ENCODE measurements around the gene USP31.

Gene USP31, protein sequence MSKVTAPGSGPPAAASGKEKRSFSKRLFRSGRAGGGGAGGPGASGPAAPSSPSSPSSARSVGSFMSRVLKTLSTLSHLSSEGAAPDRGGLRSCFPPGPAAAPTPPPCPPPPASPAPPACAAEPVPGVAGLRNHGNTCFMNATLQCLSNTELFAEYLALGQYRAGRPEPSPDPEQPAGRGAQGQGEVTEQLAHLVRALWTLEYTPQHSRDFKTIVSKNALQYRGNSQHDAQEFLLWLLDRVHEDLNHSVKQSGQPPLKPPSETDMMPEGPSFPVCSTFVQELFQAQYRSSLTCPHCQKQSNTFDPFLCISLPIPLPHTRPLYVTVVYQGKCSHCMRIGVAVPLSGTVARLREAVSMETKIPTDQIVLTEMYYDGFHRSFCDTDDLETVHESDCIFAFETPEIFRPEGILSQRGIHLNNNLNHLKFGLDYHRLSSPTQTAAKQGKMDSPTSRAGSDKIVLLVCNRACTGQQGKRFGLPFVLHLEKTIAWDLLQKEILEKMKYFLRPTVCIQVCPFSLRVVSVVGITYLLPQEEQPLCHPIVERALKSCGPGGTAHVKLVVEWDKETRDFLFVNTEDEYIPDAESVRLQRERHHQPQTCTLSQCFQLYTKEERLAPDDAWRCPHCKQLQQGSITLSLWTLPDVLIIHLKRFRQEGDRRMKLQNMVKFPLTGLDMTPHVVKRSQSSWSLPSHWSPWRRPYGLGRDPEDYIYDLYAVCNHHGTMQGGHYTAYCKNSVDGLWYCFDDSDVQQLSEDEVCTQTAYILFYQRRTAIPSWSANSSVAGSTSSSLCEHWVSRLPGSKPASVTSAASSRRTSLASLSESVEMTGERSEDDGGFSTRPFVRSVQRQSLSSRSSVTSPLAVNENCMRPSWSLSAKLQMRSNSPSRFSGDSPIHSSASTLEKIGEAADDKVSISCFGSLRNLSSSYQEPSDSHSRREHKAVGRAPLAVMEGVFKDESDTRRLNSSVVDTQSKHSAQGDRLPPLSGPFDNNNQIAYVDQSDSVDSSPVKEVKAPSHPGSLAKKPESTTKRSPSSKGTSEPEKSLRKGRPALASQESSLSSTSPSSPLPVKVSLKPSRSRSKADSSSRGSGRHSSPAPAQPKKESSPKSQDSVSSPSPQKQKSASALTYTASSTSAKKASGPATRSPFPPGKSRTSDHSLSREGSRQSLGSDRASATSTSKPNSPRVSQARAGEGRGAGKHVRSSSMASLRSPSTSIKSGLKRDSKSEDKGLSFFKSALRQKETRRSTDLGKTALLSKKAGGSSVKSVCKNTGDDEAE (N-terminal part only)

DNA sequence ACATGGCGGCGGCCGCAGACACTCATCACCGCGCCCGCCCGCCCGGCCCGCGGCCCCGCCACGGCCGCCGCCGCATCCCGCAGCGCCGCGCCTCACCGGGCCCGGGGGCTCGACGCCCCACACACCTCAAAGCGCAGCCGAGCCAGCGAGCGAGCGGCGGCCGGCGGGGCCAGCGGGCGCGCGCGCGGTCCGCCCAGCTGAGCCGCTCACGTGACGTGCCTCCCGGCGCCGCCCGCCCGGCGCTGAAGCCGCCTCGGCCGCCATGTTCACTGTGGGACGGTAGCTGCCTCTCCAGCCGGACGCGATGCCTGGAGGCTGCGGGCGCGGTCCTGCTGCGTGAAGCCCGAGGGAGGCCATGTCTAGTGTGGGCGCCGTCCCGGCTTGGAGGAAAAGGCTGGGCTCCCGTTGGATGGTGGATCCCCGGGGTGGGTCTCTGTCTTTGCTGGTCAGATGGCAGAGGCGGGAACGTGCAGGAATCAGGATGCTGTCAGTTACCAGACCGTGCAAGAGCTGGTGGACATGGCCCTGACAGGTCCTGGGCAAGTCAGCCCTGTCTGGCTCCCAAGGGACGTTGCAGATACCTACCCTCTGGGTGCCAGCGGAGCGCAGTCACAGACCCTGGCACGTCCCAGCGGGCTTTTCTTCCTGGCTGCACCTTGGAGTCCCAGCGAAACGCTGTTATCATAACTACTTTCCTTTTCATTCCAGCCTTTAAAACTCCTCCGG is at the start of gene USP31:
TSS of gene USP31 (minus strand) at position 186 of the 726 bp plus-strand sequence. CDS start at position 4, 182 bp downstream.
- DNase-seq (ENCODE audit: low read depth), result peak; percentile 80

DNA sequence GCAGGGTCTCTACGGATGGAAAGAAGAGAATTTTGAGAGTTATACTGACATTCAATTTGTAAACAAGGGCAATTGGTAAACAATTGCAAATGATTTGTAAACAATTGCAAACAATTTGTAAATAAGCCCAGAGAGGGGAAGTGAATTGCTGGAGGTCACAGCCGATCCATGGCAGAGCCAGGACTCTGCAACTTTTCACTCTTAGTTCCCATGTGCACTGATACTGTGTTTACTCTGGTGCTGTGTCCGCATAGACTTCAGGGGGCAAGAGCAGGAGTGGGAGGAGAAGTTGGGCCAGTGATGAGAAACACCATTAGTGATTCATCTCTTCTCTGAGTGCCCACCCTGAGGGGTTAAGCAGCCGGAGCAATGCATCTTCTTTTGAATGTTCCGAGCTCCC is 47.3 kb upstream of the USP31 start:
- DNase-seq (ENCODE audit: low read depth), result no peak

GRCh38 chr16:23195366-23195978 is 46.2 kb upstream of the USP31 start:
- DNase-seq (ENCODE audit: low read depth), result no peak

- DNase-seq (ENCODE audit: low read depth), result no peak
Observed at GRCh38 chr16:23194497-23195221, 45.4 kb upstream of the USP31 start.

DNA sequence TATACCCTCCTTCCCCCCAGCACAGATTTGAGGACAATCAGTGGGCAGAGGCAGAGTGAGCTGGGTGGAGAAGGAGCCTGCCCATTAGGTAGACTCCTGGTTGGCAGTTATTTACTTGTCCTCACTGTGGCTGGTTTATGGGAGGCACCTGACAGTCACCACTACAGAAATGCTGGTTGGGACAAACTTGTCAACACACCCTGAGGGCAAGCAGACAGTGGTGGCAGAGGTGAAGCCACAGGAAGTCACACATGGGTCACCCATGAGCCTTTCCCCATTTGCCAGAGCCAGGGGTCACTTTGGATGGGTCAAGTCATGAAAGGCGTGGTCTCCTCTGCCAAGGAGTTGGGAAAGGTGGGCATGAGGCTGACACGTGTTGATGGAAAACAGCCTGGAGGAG is 39.7 kb upstream of the USP31 start:
- DNase-seq (ENCODE audit: low read depth), result no peak

DNA sequence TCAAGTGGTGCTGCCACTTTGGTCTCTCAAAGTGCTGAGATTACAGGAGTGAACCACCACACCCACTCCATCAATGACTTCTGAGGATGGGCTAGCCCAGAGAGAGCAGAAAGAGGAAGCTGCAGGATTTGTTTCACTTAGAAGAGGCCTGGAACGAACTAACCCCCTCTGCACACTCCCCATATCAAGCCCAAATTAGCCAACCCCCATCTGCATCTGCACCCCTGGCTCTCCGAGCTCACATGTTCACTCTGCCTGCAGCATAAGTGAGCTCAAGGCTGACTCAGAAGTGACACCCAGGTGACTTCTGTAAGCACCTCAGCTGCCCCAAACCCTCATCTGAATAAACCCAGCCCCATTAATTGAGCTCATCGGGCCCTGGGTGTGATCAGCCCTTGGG is 38.1 kb upstream of the USP31 start:
- DNase-seq (ENCODE audit: low read depth), result no peak

GRCh38 chr16:23186171-23186570 is 36.9 kb upstream of the USP31 start:
- DNase-seq (ENCODE audit: low read depth), result no peak

GRCh38 chr16:23185656-23186055 is 36.4 kb upstream of the USP31 start:
- no peak for DNase-seq (ENCODE audit: low read depth)

DNA sequence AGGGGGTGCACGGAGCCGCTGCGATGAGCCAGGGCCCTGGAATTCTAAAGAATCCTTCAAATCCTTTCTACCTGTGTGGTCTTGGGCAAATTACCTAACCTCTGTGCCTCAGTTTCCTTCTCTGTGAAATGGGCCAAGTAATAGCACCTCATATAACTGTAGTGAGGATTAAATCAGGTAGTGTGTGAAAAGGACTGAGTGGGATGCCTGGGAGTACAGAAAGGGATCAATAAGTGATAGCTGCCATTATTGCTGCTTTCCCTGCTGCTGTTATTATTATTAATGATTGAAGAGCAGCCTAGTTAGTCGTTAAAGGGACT is 34.3 kb upstream of the USP31 start:
- DNase-seq (ENCODE audit: low read depth), result no peak

GRCh38 chr16:23182679-23183542 is 33.7 kb upstream of the USP31 start, which contains the start of gene SCNN1G:
Gene SCNN1G (plus strand): TSS chr16:23182745. CDS start chr16:23186272, 3,527 bp downstream.
- DNase-seq (ENCODE audit: low read depth), result no peak

- DNase-seq (ENCODE audit: low read depth), result peak; percentile 30
Observed at GRCh38 chr16:23182206-23182678, 33.0 kb upstream of the USP31 start.

DNA sequence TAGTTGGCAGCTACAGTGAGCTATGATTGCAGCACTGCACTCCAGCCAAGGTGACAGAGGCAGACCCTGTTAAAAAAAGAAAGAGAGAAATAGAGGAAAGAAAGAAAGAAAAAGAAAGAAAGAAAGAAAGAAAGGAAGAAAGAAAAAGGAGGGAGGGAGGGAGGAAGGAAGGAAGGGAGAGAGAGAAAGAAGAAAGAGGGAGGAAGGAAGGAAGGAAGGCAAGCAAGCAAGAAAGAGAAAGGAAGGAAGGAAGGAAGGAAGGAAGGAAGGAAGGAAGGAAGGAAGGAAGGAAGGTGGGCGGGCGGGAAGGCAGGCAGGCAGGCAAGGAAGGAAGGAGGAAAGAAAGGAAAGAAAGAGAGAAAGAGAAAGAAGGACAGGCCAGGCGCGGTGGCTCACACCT is 32.3 kb upstream of the USP31 start:
- DNase-seq (ENCODE audit: low read depth), result no peak

DNA sequence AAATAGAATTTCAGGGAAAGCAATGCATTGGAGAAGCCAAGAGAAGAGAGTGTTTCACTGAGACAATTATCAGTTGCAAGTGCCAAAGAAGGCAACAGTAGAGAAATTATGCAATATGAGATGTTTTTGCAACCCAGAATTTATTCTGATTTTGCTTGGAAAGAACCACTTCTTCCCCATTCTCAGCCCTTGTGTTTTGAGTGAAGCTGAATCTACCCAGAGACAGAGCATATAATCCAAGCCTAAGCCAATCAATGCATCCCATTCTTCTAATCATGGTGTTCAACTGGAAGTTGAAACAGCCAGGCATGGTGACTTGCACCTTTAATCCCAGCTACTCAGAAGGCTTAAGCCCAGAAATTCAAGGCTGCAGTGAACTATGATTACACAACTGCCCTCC is 26.4 kb upstream of the USP31 start:
- no peak for DNase-seq (ENCODE audit: low read depth)

DNA sequence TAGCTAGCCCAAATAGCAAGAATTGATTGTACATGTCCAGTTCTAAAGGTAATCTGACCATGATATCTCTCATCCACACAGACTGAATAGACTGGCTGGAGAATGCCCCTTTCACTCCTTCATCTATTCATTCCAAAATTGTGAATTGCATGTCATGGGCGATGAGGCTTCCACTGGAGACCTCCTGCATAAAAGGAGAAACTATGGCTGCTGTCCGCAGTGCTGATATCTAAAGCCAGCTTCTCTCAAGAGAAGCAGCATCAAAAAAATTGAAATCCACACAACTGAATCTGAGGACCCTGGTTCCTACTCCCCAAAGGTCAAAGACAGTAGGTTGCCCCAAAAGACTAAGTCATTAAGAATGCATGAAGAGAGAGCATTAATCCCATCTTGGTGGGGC is 25.4 kb upstream of the USP31 start:
- DNase-seq (ENCODE audit: low read depth), result no peak

DNA sequence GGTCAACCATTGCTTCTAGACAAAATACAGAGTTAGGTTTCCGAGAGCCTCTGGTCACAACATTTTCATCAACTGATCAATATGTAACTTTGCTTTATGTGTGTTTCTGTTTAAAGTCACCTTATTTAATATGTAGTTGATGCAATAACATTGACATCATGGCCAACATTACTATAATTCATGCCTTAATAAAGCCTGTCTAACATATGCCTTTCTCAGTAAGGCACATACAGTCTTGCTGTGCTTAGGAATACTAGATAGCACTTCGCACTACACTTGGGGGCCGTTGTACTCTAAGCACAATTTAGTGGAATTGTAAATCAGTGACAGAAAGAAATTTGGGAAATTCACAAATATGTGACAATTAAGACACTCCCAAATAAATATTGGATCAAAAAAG is 23.7 kb upstream of the USP31 start:
- DNase-seq (ENCODE audit: low read depth), result no peak

DNA sequence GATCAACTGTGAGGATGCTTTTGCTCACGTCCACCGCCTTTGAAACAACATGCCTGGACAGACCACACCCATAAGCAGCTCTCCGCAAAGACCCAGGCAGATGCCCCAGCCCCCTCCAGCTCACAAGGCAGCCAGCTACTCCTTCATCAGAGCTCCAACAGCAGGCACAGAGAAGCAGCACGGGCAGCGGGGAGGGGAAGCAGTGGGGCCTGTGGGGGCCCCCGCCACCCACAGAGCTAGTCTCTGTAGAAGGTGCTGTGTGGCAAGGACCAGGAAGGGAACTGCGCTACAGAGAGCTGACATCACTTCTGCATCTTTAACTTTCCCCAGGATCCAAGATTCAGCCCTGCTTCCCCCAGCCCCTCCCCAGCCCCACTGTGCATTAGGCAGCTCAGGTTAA is 23.3 kb upstream of the USP31 start:
- DNase-seq (ENCODE audit: low read depth), result no peak

- DNase-seq (ENCODE audit: low read depth), result no peak
Observed at GRCh38 chr16:23164736-23165135, 15.5 kb upstream of the USP31 start.

DNA sequence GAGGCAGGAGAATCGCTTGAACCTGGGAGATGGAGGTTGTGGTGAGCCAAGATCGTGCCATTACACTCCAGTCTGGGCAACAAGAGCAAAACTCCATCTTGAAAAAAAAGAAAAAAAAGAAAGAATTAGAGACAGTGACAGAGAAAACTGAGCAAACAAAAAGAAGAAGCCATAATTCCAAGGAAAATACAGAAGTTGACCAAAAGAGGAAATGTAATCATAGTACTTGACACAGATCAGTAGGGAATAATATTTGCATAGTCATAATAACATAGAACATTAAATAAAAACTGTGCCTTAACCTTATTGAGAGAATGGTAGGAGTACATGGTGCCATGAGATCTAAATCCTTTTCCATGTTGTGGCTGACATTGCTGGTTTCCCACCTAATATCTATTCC is 14.7 kb upstream of the USP31 start:
- DNase-seq (ENCODE audit: low read depth), result no peak

GRCh38 chr16:23160574-23160973 is 11.3 kb upstream of the USP31 start:
- no peak for DNase-seq (ENCODE audit: low read depth)

All from stimulated activated CD8-positive, alpha-beta memory T cell treated with anti-CD3 and anti-CD28 coated beads, Interleukin-12 subunit alpha, Interleukin-12 subunit beta, amount 100 ng/mL, for 1 hour (primary cell).